HCT116 (cell line): ENCODE measurements around the gene CBX7. TPM values are rescaled to one million over a fixed set of nuclear protein-coding genes. Genes with fewer than 3 reads are reported as not detected.

Experiments used
- ATAC-seq: fragments of 200-7000 bp; cut with Tn5 transposase; 2 replicates; pipeline ENCODE4 v1.9.1; 2020; ENCODE audit warnings: mild to moderate bottlenecking, moderate library complexity
- BruUV-seq: library from RNA; stranded (reverse); fragments of 400-500 nt; replicated peaks from 2 replicates; lab custom pipeline; 2021; lab: Mats Ljungman, UMichigan
- CTCF ChIA-PET: fragments of 300-600 bp; sonication (Branson Sonifier 250); formaldehyde crosslinking; loops from one replicate; lab custom pipeline; 2021; ENCODE audit warnings: antibody characterized with exemption; lab: Charles Lee
- POLR2A ChIA-PET: fragments of 300-600, 350-600 bp; sonication (Branson Sonifier 250); formaldehyde crosslinking; loops from one replicate; lab custom pipeline; 2021; ENCODE audit warnings: antibody characterized with exemption; lab: Charles Lee
- RAD21 ChIA-PET, 2 experiments: fragments of 300-600 bp; sonication (Branson Sonifier 250); formaldehyde crosslinking; loops; one replicate each; lab custom pipeline; 2023; ENCODE audit warnings: low total read pairs in 2 of 2; ENCODE audit not compliant: uncharacterized antibody in 2 of 2, unreplicated experiment in 2 of 2, low non-redundant PET in 1 of 2; lab: Charles Lee
- DNase-seq: peaks from one replicate; pipeline ENCODE4 v3.0.0-alpha.2; 2010; ENCODE audit warnings: low read depth, low spot score
- H2AFZ ChIP-seq: fragments of 200-600 bp; shearing (Covaris generic), sonication (generic); 2 replicates; pipeline ENCODE4 v1.6.1; 2017; ENCODE audit warnings: low read depth, mixed run types, mixed read lengths, antibody characterized with exemption, low read length; ENCODE audit not compliant: poor library complexity, severe bottlenecking
- H3K27ac ChIP-seq: 2 replicates; pipeline ENCODE4 v1.5.1; 2012; ENCODE audit warnings: low read depth, low read length
- H3K27me3 ChIP-seq: fragments of 200-600 bp; sonication (generic); 2 replicates; pipeline ENCODE4 v1.6.1; 2016; ENCODE audit warnings: mixed run types, low read length, mixed read lengths; ENCODE audit not compliant: insufficient read depth
- H3K36me3 ChIP-seq, 2 experiments: fragments of 200-500 bp in 1 of 2; fragments of 200-600 bp in 1 of 2; sonication (Bioruptor generic) in 1 of 2; sonication (generic) in 1 of 2; 2 replicates each; pipeline versions ENCODE4 v1.5.1 to v1.6.1; 2014 to 2016; ENCODE audit warnings: low read length in 2 of 2, inconsistent platforms in 1 of 2, mixed read lengths in 1 of 2, mixed run types in 1 of 2; ENCODE audit not compliant: insufficient read depth in 2 of 2, control insufficient read depth in 1 of 2
- H3K4me1 ChIP-seq, 2 experiments: fragments of 200-600 bp in 1 of 2; sonication (generic) in 1 of 2; 2 replicates each; pipeline versions ENCODE4 v1.5.1 to v1.6.1; 2012 to 2017; ENCODE audit warnings: low read length in 2 of 2, inconsistent platforms in 1 of 2, mild to moderate bottlenecking in 1 of 2, mixed read lengths in 1 of 2, mixed run types in 1 of 2, moderate library complexity in 1 of 2; ENCODE audit not compliant: insufficient read depth in 2 of 2, control insufficient read depth in 1 of 2
- H3K4me2 ChIP-seq: fragments of 200-600 bp; sonication (generic); 2 replicates; pipeline ENCODE4 v1.6.1; 2017; ENCODE audit warnings: mixed run types, low read length, mixed read lengths
- H3K4me3 ChIP-seq, 2 experiments: fragments of 200-600 bp in 1 of 2; sonication (generic) in 1 of 2; replicated peaks in 1 of 2; 2 replicates each; pipeline ENCODE4 v1.5.1; 2011 to 2016; ENCODE audit warnings: low read length in 2 of 2, control low read depth in 1 of 2, low read depth in 1 of 2, mild to moderate bottlenecking in 1 of 2, mixed read lengths in 1 of 2, mixed run types in 1 of 2
- H3K79me2 ChIP-seq: fragments of 200-600 bp; sonication (generic); 2 replicates; pipeline ENCODE4 v1.6.1; 2017; ENCODE audit warnings: mild to moderate bottlenecking, mixed run types, low read length, moderate library complexity, mixed read lengths; ENCODE audit not compliant: insufficient read depth
- H3K9ac ChIP-seq: fragments of 200-600 bp; sonication (generic); 2 replicates; pipeline ENCODE4 v1.6.1; 2016; ENCODE audit warnings: low read length, mixed read lengths
- H3K9me2 ChIP-seq: fragments of 200-600 bp; sonication (generic), shearing (Covaris generic); 2 replicates; pipeline ENCODE4 v1.6.1; 2017; ENCODE audit warnings: mixed run types, mild to moderate bottlenecking, moderate library complexity; ENCODE audit not compliant: insufficient read depth
- H3K9me3 ChIP-seq, 2 experiments: fragments of 200-500 bp in 1 of 2; fragments of 200-600 bp in 1 of 2; sonication (Bioruptor generic) in 1 of 2; sonication (generic) in 1 of 2; 2 replicates each; pipeline ENCODE4 v1.6.1; 2014 to 2017; ENCODE audit warnings: low read length in 2 of 2, mixed read lengths in 2 of 2, inconsistent platforms in 1 of 2, low read depth in 1 of 2, mild to moderate bottlenecking in 1 of 2, mixed run types in 1 of 2, moderate library complexity in 1 of 2; ENCODE audit not compliant: control insufficient read depth in 1 of 2, insufficient read depth in 1 of 2
- H4K20me1 ChIP-seq: fragments of 200-600 bp; sonication (generic), shearing (Covaris generic); 2 replicates; pipeline ENCODE4 v1.6.1; 2017; ENCODE audit warnings: mixed run types, mild to moderate bottlenecking, moderate library complexity; ENCODE audit not compliant: insufficient read depth
- ATF3 ChIP-seq: IDR thresholded peaks from 2 replicates; pipeline ENCODE4 v1.6.1; 2012
- CBX3 ChIP-seq: IDR thresholded peaks from 2 replicates; pipeline ENCODE4 v1.6.1; 2012; ENCODE audit warnings: low read depth
- CTCF ChIP-seq, 3 experiments: fragments of 200-600 bp in 1 of 3; sonication (generic) in 1 of 3; IDR thresholded peaks in 2 of 3; conservative IDR thresholded peaks in 1 of 3; 2 replicates each; pipeline ENCODE4 v1.5.1; 2012 to 2017; ENCODE audit warnings: low read depth in 2 of 3, low read length in 2 of 3, antibody characterized with exemption in 1 of 3, borderline replicate concordance in 1 of 3, control low read depth in 1 of 3, mild to moderate bottlenecking in 1 of 3, mixed read lengths in 1 of 3, mixed run types in 1 of 3, moderate library complexity in 1 of 3; ENCODE audit not compliant: insufficient read depth in 1 of 3
- EGR1 ChIP-seq: IDR thresholded peaks from 2 replicates; pipeline ENCODE4 v1.6.1; 2012; ENCODE audit warnings: low read depth
- EZH2 ChIP-seq: fragments of 200-600 bp; sonication (generic); IDR thresholded peaks from 2 replicates; pipeline ENCODE4 v1.6.1; 2017; ENCODE audit warnings: antibody characterized with exemption, mixed run types
- EZH2phosphoT487 ChIP-seq: fragments of 200-600 bp; IDR thresholded peaks from 2 replicates; pipeline ENCODE4 v1.6.1; 2018; ENCODE audit warnings: antibody characterized with exemption, borderline replicate concordance
- JUND ChIP-seq: IDR thresholded peaks from 2 replicates; pipeline ENCODE4 v1.6.1; 2012
- MAX ChIP-seq: IDR thresholded peaks from 2 replicates; pipeline ENCODE4 v1.6.1; 2012
- POLR2A ChIP-seq: IDR thresholded peaks from 2 replicates; pipeline ENCODE4 v1.7.0; 2011; ENCODE audit warnings: borderline replicate concordance; ENCODE audit not compliant: insufficient read depth, insufficient read length; ENCODE audit errors: extremely low read depth
- SIN3A ChIP-seq: IDR thresholded peaks from 2 replicates; pipeline ENCODE4 v1.6.1; 2012; ENCODE audit warnings: low read depth
- SP1 ChIP-seq: IDR thresholded peaks from 2 replicates; pipeline ENCODE4 v1.6.1; 2012; ENCODE audit warnings: low read depth
- ZBTB33 ChIP-seq: IDR thresholded peaks from 2 replicates; pipeline ENCODE4 v1.6.1; 2011; ENCODE audit warnings: mild to moderate bottlenecking, low read length, moderate library complexity; ENCODE audit not compliant: insufficient replicate concordance; ENCODE audit errors: extremely low read depth
- ZFX ChIP-seq: fragments of 450-650 bp; IDR thresholded peaks from 2 replicates; pipeline ENCODE4 v1.6.1; 2017
- intact Hi-C: fragments of 100-400 bp; cut with micrococcal nuclease; formaldehyde crosslinking; loops from 2 replicates; pipeline ENCODE4 v1.10.0; 2022
- total RNA-seq: library from RNA; stranded (reverse); gene quantifications from one replicate; pipeline ENCODE4 v1.2.1, GENCODE V29; 2021; ENCODE audit not compliant: unreplicated experiment

The CBX7 gene
- total RNA-seq, 1 experiment from 2014 or later, result 20.1 TPM

- no peaks in the 10 kb centered on the region for H3K9me2 ChIP-seq
- DNase-seq, result no peak
- POLR2A ChIA-PET, result no interaction called here
Observed at GRCh38 chr22:39110631-39111561, 41.6 kb downstream of the CBX7 start.

More at GRCh38 chr22:39110631-39111561, 41.6 kb downstream of the CBX7 start:
- no peak for TF ChIP-seq EZH2
- TF ChIP-seq JUND, result no peak
- TF ChIP-seq ATF3, result no peak
- no peak for TF ChIP-seq CTCF (IDR thresholded peaks at IDR 0.05 in 2 of 3, conservative IDR thresholded peaks at IDR 0.05 in 1 of 3; ENCODE audit: borderline replicate concordance in 1 of 3, insufficient read depth in 1 of 3, low read depth in 2 of 3, low read length in 2 of 3)
- TF ChIP-seq EGR1, result no peak
- no peak for TF ChIP-seq MAX
- no peak for TF ChIP-seq SIN3A
- TF ChIP-seq ZFX, result no peak
- TF ChIP-seq POLR2A, result no peak
- TF ChIP-seq EZH2phosphoT487, result no peak
- TF ChIP-seq SP1, result no peak
- TF ChIP-seq CBX3, result no peak
- TF ChIP-seq ZBTB33, result no peak
- H3K27me3 ChIP-seq, result no peaks in the 10 kb centered on the region
- ChIA-PET RAD21 (interaction anchor here in 1 of 2 experiments (0.7 kb wide), 1 partner anchor 11 kb away, joined by 3 read pairs; no protein-coding TSS in a partner anchor), CTCF (no interaction called here)
- H3K79me2 ChIP-seq, result no peaks in the 10 kb centered on the region
- ATAC-seq, result no peak
- H3K9me3 ChIP-seq, result no peaks in the 10 kb centered on the region
- no TSS peak for BruUV-seq
- no peak overlapping the region for H3K27ac ChIP-seq
- H4K20me1 ChIP-seq, result no peaks in the 10 kb centered on the region
- no peak overlapping the region for H3K9ac ChIP-seq
- no peaks in the 10 kb centered on the region for H3K36me3 ChIP-seq
- no peak overlapping the region for H3K4me2 ChIP-seq
- H3K4me3 ChIP-seq, result no peak overlapping the region
- intact Hi-C loops, result no loop called here
- H2AFZ ChIP-seq, result no peak overlapping the region
- H3K4me1 ChIP-seq, result no peaks in the 10 kb centered on the region
